Upper lobe of right lung (tissue), 1 donor: ENCODE data around the gene RFX3. TPM values are rescaled to one million over a fixed set of nuclear protein-coding genes. Genes with fewer than 3 reads are reported as not detected.
A peak's percentile ranks its signal among the peaks of the same experiment; 100 is the strongest.

Source experiments
- ATAC-seq: fragments of 200-7000 bp; cut with Tn5 transposase; one replicate; pipeline ENCODE4 v1.9.1; 2020; ENCODE audit warnings: mild to moderate bottlenecking, moderate library complexity
- DNase-seq: peaks from one replicate; pipeline ENCODE4 v3.0.0-alpha.2; 2020
- H3K27ac ChIP-seq: fragments of 200-600 bp; one replicate; pipeline ENCODE4 v1.8.0; 2022
- H3K27me3 ChIP-seq: fragments of 200-600 bp; one replicate; pipeline ENCODE4 v1.8.0; 2022; ENCODE audit warnings: mild to moderate bottlenecking
- H3K36me3 ChIP-seq: fragments of 200-600 bp; one replicate; pipeline ENCODE4 v1.8.0; 2022
- H3K4me1 ChIP-seq: fragments of 200-600 bp; one replicate; pipeline ENCODE4 v1.8.0; 2022
- H3K4me3 ChIP-seq: fragments of 200-600 bp; one replicate; pipeline ENCODE4 v1.8.0; 2022; ENCODE audit warnings: mild to moderate bottlenecking
- H3K9me3 ChIP-seq: fragments of 200-600 bp; one replicate; pipeline ENCODE4 v1.8.0; 2022
- CTCF ChIP-seq: fragments of 200-600 bp; IDR thresholded peaks from one replicate; pipeline ENCODE4 v1.8.0; 2022; ENCODE audit warnings: antibody characterized with exemption
- intact Hi-C: fragments of 100-400 bp; cut with DNase I; formaldehyde crosslinking; loops from one replicate; pipeline ENCODE4 v1.11.0; 2022
- total RNA-seq: library from RNA; stranded (reverse); fragmentation: NEBNext Ultra II Directional; extraction: Animal tissue kit (Norgen Biotek cat#: 25700); gene quantifications from one replicate; pipeline ENCODE4 v1.2.1, GENCODE V29; 2021
- donor health status: DM: no; HTN: yes; CAD: no; lungs with severe emphysema.

RFX3 gene
- total RNA-seq, 1 donor from 2014 or later: 13.8 TPM

- DNase-seq: no peak
- intact Hi-C loops: no loop called here
- TF ChIP-seq CTCF: no peak
- H3K27ac ChIP-seq: no peak overlapping the region
- H3K36me3 ChIP-seq: no peaks in the 10 kb centered on the region
- no peak overlapping the region for H3K4me3 ChIP-seq
- no peaks in the 10 kb centered on the region for H3K9me3 ChIP-seq
- ATAC-seq: no peak
- no peaks in the 10 kb centered on the region for H3K27me3 ChIP-seq
- H3K4me1 ChIP-seq: peaks cover 11% of the 10 kb centered on the region
Observed at GRCh38 chr9:3468421-3469205, 57.2 kb downstream of the RFX3 start.

- intact Hi-C loops: no loop called here
Observed at GRCh38 chr9:3467593-3468219, 58.1 kb downstream of the RFX3 start.

GRCh38 chr9:3464033-3464638 is 61.7 kb downstream of the RFX3 start:
- no peak for TF ChIP-seq CTCF
- H3K4me1 ChIP-seq: peaks cover 7% of the 10 kb centered on the region
- DNase-seq: no peak
- H3K36me3 ChIP-seq: no peaks in the 10 kb centered on the region
- intact Hi-C loops: no loop called here
- ATAC-seq: no peak
- no peak overlapping the region for H3K4me3 ChIP-seq
- no peaks in the 10 kb centered on the region for H3K9me3 ChIP-seq
- H3K27ac ChIP-seq: no peak overlapping the region
- no peaks in the 10 kb centered on the region for H3K27me3 ChIP-seq

More at GRCh38 chr9:3467593-3468219, 58.1 kb downstream of the RFX3 start:
- Histone ChIP-seq H3K27ac (no peak overlapping the region), H3K9me3 (no peaks in the 10 kb centered on the region), H3K4me1 (peaks cover 11% of the 10 kb centered on the region), H3K27me3 (no peaks in the 10 kb centered on the region), H3K4me3 (no peak overlapping the region), H3K36me3 (no peaks in the 10 kb centered on the region)
- DNase-seq: no peak
- peak; percentile 80 for TF ChIP-seq CTCF
- ATAC-seq: peak; percentile 94

GRCh38 chr9:3458806-3459475 is 66.9 kb downstream of the RFX3 start:
- no peak overlapping the region for H3K4me3 ChIP-seq
- no peaks in the 10 kb centered on the region for H3K36me3 ChIP-seq
- no peaks in the 10 kb centered on the region for H3K4me1 ChIP-seq
- TF ChIP-seq CTCF: no peak
- no peak for DNase-seq
- ATAC-seq: no peak
- H3K27me3 ChIP-seq: no peaks in the 10 kb centered on the region
- no peak overlapping the region for H3K27ac ChIP-seq
- H3K9me3 ChIP-seq: no peaks in the 10 kb centered on the region
- intact Hi-C loops: no loop called here

- intact Hi-C loops: no loop called here
- Histone ChIP-seq H3K27ac (no peak overlapping the region), H3K4me1 (no peaks in the 10 kb centered on the region), H3K36me3 (no peaks in the 10 kb centered on the region), H3K9me3 (no peaks in the 10 kb centered on the region), H3K27me3 (no peaks in the 10 kb centered on the region), H3K4me3 (no peak overlapping the region)
- ATAC-seq: no peak
- DNase-seq: no peak
- no peak for TF ChIP-seq CTCF
Observed at GRCh38 chr9:3457175-3457574, 68.6 kb downstream of the RFX3 start.
